Heart left ventricle (tissue), 16 donors: Measurements from ENCODE around the gene SH3TC1. TPM values are rescaled to one million over a fixed set of nuclear protein-coding genes. Genes with fewer than 3 reads are reported as not detected.

ENCODE experiments used
- ATAC-seq, 4 donors: fragments of 200-7000 bp; cut with Tn5 transposase; one replicate each; pipeline ENCODE4 v1.9.1; 2020 to 2022; ENCODE audit warnings: moderate library complexity in 4 of 4, mild to moderate bottlenecking in 3 of 4, moderate number of reproducible peaks in 1 of 4
- DNase-seq, 5 donors: peaks; one replicate each; pipeline ENCODE4 v3.0.0-alpha.2; 2020
- H3K27ac ChIP-seq, 12 donors: fragments of 200-600 bp; sonication (generic) in 4 of 12; one replicate each; pipeline versions ENCODE4 v1.5.0 to v1.8.0; 2016 to 2022; ENCODE audit warnings: mild to moderate bottlenecking in 2 of 12
- H3K27me3 ChIP-seq, 9 donors: fragments of 200-600 bp; sonication (generic) in 2 of 9; one replicate each; pipeline versions ENCODE4 v1.5.1 to v1.8.0; 2016 to 2022; ENCODE audit warnings: mild to moderate bottlenecking in 3 of 9
- H3K36me3 ChIP-seq, 9 donors: fragments of 200-600 bp; sonication (generic) in 2 of 9; one replicate each; pipeline versions ENCODE4 v1.5.0 to v1.8.0; 2018 to 2022; ENCODE audit warnings: mild to moderate bottlenecking in 2 of 9
- H3K4me1 ChIP-seq, 12 donors: fragments of 200-600 bp; sonication (generic) in 4 of 12; one replicate each; pipeline versions ENCODE4 v1.5.0 to v1.8.0; 2016 to 2022; ENCODE audit warnings: mild to moderate bottlenecking in 3 of 12
- H3K4me3 ChIP-seq, 12 donors: fragments of 200-600 bp; sonication (generic) in 4 of 12; one replicate each; pipeline versions ENCODE4 v1.5.0 to v1.8.0; 2017 to 2022; ENCODE audit warnings: mild to moderate bottlenecking in 9 of 12, moderate library complexity in 4 of 12
- H3K9me3 ChIP-seq, 12 donors: fragments of 200-600 bp; sonication (generic) in 4 of 12; one replicate each; pipeline versions ENCODE4 v1.5.0 to v1.8.0; 2016 to 2022; ENCODE audit warnings: mild to moderate bottlenecking in 1 of 12
- POLR2A ChIP-seq, 2 donors: fragments of 450-650 bp; IDR thresholded peaks; one replicate each; pipeline ENCODE4 v1.6.1; 2017; ENCODE audit warnings: antibody characterized with exemption in 2 of 2, mild to moderate bottlenecking in 2 of 2, moderate library complexity in 2 of 2
- WGBS, 4 donors: extraction: QIAGEN DNeasy Blood & Tissue Kit in 2 of 4; methylation state at CpG; one replicate each; pipeline versions ENCODE4 v1.1.5 to v1.1.7; 2013 to 2018; 5-methylcytosine and 5-hydroxymethylcytosine counted together
- intact Hi-C, 10 donors: fragments of 100-400 bp; cut with DNase I; formaldehyde crosslinking; loops; one replicate each; pipeline versions ENCODE4 v1.11.1 to v1.14.2; 2022
- polyA plus RNA-seq, 2 donors: library from polyadenylated mRNA; stranded (reverse); fragments of 200-250 nt; gene quantifications; one replicate each; pipeline ENCODE4 v1.2.3, GENCODE V29; 2013
- total RNA-seq, 9 donors: library from RNA; depleted of rRNA in 2 of 9; stranded (reverse); fragments of >200 nt in 2 of 9; fragmentation: NEBNext Ultra II Directional in 3 of 9; extraction: Animal tissue kit (Norgen Biotek cat#: 25700) in 3 of 9; gene quantifications; one replicate each; pipeline versions ENCODE4 v1.1.0 to v1.2.4, GENCODE V29; 2016 to 2023
- TF ChIP-seq, protein P1 (sequence below), 12 donors: fragments of 200-600 bp; sonication (generic) in 4 of 12; IDR thresholded peaks; one replicate each; pipeline versions ENCODE4 v1.5.0 to v1.8.0; 2018 to 2022; ENCODE audit warnings: antibody characterized with exemption in 12 of 12, mild to moderate bottlenecking in 5 of 12
- donor health status: ischemic (EF 13 %, LVEDD 7.1; RV severe dilation, severe dysfunction).
- donor health status: healthy with polysubstance abuse.
- donor health status: DM: no; HTN: yes; CAD: no.
- donor health status: DM: no; HTN: no; CAD: no.
- donor health status: ischemic (EF 25% LVEDD 6.9; RV normal size, moderate dysfunction).
- donor health status: ischemic (EF 25% LVEDD 5.7; RV mildly dilated, moderate dysfunction).
- donor health status: healthy.
- donor health status: DM: yes; HTN: yes; CAD: no.
- donor health status: ischemic (EF 35%, LVEDD 5.7; RV mildly dilated, moderate dysfunction).
- donor health status: nonischemic (EF 11% LVEDD 7.7; RV severe dilation, severe dysfunction).
- donor health status: DM: yes; HTN: yes; CAD: no.
- donor health status: PGD.
- donor health status: ischemic (EF 29% LVEDD 5.4; RV normal size, mild dysfunction).
- donor health status: nonischemic (EF 23%, LVEDD 6.1; RV moderate dilation, normal function).

Gene SH3TC1
- total and polyA plus RNA-seq, 11 donors: 5.8 to 45.9 (median 10.9) TPM

DNA sequence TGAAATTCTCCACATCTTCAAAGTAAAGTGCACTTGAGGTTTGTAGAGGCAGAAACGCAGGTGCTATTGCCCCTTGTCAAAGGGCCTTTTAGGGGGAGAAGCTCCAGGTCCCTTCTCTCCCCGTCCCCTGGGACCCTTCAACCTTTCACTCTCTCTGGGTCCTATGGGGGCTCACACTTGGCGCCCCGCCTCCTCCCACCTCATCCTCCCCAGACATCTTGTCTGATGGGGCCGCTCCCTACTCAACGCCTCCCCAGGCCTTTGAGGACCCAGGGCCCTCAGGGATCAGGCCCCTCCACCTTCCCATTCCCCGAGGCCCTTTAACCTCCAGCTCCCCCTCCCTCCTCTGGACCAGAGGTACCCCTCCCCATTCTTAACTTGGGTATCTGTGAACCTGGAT, 69.1 kb downstream of the SH3TC1 start:
- 95 to 98% (median 96%) methylated on average over 6 to 7 of the region's 7 CpGs for WGBS, 4 donors
- TF ChIP-seq, protein P1, sequence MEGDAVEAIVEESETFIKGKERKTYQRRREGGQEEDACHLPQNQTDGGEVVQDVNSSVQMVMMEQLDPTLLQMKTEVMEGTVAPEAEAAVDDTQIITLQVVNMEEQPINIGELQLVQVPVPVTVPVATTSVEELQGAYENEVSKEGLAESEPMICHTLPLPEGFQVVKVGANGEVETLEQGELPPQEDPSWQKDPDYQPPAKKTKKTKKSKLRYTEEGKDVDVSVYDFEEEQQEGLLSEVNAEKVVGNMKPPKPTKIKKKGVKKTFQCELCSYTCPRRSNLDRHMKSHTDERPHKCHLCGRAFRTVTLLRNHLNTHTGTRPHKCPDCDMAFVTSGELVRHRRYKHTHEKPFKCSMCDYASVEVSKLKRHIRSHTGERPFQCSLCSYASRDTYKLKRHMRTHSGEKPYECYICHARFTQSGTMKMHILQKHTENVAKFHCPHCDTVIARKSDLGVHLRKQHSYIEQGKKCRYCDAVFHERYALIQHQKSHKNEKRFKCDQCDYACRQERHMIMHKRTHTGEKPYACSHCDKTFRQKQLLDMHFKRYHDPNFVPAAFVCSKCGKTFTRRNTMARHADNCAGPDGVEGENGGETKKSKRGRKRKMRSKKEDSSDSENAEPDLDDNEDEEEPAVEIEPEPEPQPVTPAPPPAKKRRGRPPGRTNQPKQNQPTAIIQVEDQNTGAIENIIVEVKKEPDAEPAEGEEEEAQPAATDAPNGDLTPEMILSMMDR (IDR thresholded peaks at IDR 0.05): no peak
- no peak for TF ChIP-seq POLR2A (IDR thresholded peaks at IDR 0.05)
- Histone ChIP-seq H3K9me3 (no peaks in the 10 kb centered on the region), H3K4me3 (no peak overlapping the region), H3K4me1 (peaks cover 3 to 64% (median 45%) of the 10 kb centered on the region in 12 donors), H3K36me3 (no peaks in the 10 kb centered on the region), H3K27ac (peak overlapping the region in 1 of 12 donors; percentile 38), H3K27me3 (no peaks in the 10 kb centered on the region)
- DNase-seq: peak in 1 of 5 donors; percentile 30
- intact Hi-C loops: loop anchor here in 1 of 10 donors (5.0 kb wide), 1 partner anchor 134 kb away; no protein-coding TSS in a partner anchor
- ATAC-seq: no peak

- Histone ChIP-seq H3K4me3 (peak overlapping the region in 11 of 12 donors; percentile 44 to 78 (median 63)), H3K4me1 (peaks cover 3 to 70% (median 49%) of the 10 kb centered on the region in 12 donors), H3K36me3 (no peaks in the 10 kb centered on the region), H3K9me3 (no peaks in the 10 kb centered on the region), H3K27me3 (no peaks in the 10 kb centered on the region), H3K27ac (peak overlapping the region in 10 of 12 donors; percentile 60 to 84 (median 77))
- no peak for TF ChIP-seq POLR2A (IDR thresholded peaks at IDR 0.05)
- TF ChIP-seq, protein P1 (IDR thresholded peaks at IDR 0.05): no peak
- intact Hi-C loops: loop anchor here in 1 of 10 donors (5.0 kb wide), 1 partner anchor 133 kb away; no protein-coding TSS in a partner anchor
- WGBS, 4 donors: 72 to 79% (median 76%) methylated on average over 21 to 25 of the region's 25 CpGs
- no peak for DNase-seq
- ATAC-seq: no peak
Measured at GRCh38 chr4:8268901-8269534, 69.9 kb downstream of the SH3TC1 start.

DNA sequence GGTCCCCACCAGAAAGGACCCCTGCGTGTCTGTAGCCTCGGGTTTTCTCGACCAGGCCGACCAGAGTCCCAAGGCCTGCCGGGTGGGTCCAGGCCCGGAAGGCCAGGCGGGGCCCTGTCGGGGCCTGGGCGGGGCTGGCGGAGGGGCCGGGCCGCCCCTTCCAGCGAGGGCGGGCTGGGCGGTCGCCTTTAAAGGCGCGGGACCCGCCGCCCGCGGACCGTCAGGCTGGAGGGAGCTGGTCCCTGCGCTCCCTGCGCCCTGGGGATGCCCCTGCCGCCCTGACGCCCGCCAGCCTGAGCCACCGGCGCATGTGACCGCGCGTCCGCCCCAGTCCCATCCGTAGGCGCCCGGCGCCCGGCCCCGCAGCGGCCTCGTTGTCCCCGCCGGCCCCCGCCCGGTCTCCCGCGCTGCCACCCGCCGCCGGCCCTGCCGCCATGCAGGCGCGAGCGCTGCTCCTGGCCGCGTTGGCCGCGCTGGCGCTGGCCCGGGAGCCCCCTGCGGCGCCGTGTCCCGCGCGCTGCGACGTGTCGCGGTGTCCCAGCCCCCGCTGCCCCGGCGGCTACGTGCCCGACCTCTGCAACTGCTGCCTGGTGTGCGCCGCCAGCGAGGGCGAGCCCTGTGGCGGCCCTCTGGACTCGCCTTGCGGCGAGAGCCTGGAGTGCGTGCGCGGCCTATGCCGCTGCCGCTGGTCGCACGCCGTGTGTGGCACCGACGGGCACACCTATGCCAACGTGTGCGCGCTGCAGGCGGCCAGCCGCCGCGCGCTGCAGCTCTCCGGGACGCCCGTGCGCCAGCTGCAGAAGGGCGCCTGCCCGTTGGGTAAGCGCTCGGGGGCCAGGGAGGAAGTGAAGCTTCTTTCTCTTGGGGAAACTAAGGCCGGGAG, 70.7 kb downstream of the SH3TC1 start, which contains the start of gene HTRA3:
HTRA3 (plus strand) TSS at position 220 of the 883 bp plus-strand sequence; CDS start at position 435, 215 bp downstream.
- Histone ChIP-seq H3K36me3 (no peaks in the 10 kb centered on the region), H3K4me1 (peaks cover 3 to 77% (median 55%) of the 10 kb centered on the region in 12 donors), H3K27me3 (no peaks in the 10 kb centered on the region), H3K27ac (peak within 1 kb of the TSS in 10 of 12 donors; percentile 60 to 84 (median 78)), H3K4me3 (peak within 1 kb of the TSS; percentile 44 to 78 (median 60)), H3K9me3 (no peaks in the 10 kb centered on the region)
- intact Hi-C loops: loop anchor here in 4 of 10 donors (2.0 to 5.0 kb wide), 3 partner anchors 38 to 133 kb away; no protein-coding TSS in a partner anchor
- WGBS, 4 donors: 0 to 2% (median 2%) methylated on average over 65 to 111 of the region's 111 CpGs
- DNase-seq (peak; percentile 73 to 83 (median 75)), ATAC-seq (peak; percentile 30 to 80 (median 75))
- peak; percentile 56 to 96 for TF ChIP-seq POLR2A (IDR thresholded peaks at IDR 0.05)
- TF ChIP-seq, protein P1 (IDR thresholded peaks at IDR 0.05): no peak
